IPS DF 6.9 (cell line): ENCODE measurements around the gene VILL.

Experiments
- DNase-seq: peaks from one replicate; pipeline ENCODE4 v3.0.0-alpha.2; 2013; ENCODE audit warnings: low read depth, low spot score
- H3K27ac ChIP-seq: one replicate; pipeline ENCODE4 v1.5.1; 2013; ENCODE audit warnings: low read length, control low read depth
- H3K27me3 ChIP-seq: 2 replicates; pipeline ENCODE4 v1.6.1; 2013; ENCODE audit warnings: mild to moderate bottlenecking, low read length; ENCODE audit not compliant: control insufficient read depth, insufficient read depth
- H3K36me3 ChIP-seq: 2 replicates; pipeline ENCODE4 v1.6.1; 2013; ENCODE audit warnings: low read length; ENCODE audit not compliant: control insufficient read depth, insufficient read depth
- H3K4me1 ChIP-seq: 2 replicates; pipeline ENCODE4 v1.6.1; 2013; ENCODE audit warnings: low read length; ENCODE audit not compliant: control insufficient read depth, insufficient read depth
- H3K4me3 ChIP-seq: 2 replicates; pipeline ENCODE4 v1.5.1; 2013; ENCODE audit warnings: mild to moderate bottlenecking, low read length
- H3K9me3 ChIP-seq: 2 replicates; pipeline ENCODE4 v1.6.1; 2013; ENCODE audit warnings: low read length, inconsistent platforms; ENCODE audit not compliant: control insufficient read depth, insufficient read depth
- WGBS: extraction: QIAGEN DNeasy Blood & Tissue Kit; methylation state at CpG from one replicate; pipeline ENCODE4 v1.1.7; 2013; ENCODE audit warnings: mixed read lengths, missing lambda C conversion rate; ENCODE audit not compliant: insufficient read length, insufficient coverage; 5-methylcytosine and 5-hydroxymethylcytosine counted together

Gene VILL

DNA sequence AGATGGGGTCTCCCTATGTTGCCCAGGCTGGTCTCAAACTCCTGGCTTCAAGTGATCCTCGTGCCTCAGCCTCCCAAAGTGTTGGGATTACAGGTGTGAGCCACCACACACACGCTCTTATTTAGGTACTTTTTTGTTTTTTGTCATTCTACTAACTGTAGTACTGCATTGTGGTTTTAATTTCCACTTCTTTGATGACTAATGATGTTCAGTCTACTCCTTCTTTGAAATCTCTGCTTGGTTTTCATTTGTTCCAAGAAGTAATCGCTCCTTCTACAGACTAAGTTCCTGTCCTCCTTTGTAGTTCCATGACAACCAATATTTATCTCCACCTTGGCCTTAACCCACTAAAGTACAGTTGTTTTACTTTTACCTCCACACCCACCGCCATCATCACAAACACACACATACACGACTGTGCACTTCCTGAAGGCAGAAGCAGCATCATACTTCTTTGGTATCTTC lies 47.9 kb downstream of the VILL start:
- Histone ChIP-seq H3K27me3 (peaks cover 10% of the 10 kb centered on the region; the same call in 1 of the 2 replicates), H3K4me3 (no peak overlapping the region), H3K27ac (no peak overlapping the region), H3K4me1 (peaks cover 7% of the 10 kb centered on the region), H3K36me3 (no peaks in the 10 kb centered on the region), H3K9me3 (no peaks in the 10 kb centered on the region)
- DNase-seq, result no peak
- no CpG with 5 or more reads among the region's 5 CpGs for WGBS

GRCh38 chr3:38039101-38039898 lies 48.7 kb downstream of the VILL start, which contains the start of gene DLEC1:
Gene DLEC1 (plus strand): TSS chr3:38039208. CDS start chr3:38039226, 18 bp downstream.
- Histone ChIP-seq H3K27me3 (peaks cover 10% of the 10 kb centered on the region; the same call in 1 of the 2 replicates), H3K4me1 (peaks cover 7% of the 10 kb centered on the region), H3K9me3 (no peaks in the 10 kb centered on the region), H3K36me3 (no peaks in the 10 kb centered on the region), H3K27ac (no peak within 1 kb of the TSS), H3K4me3 (peak within 1 kb of the TSS; percentile 53; the same call in 1 of the 2 replicates)
- no peak for DNase-seq
- no CpG with 5 or more reads among the region's 67 CpGs for WGBS

GRCh38 chr3:38039899-38040261 lies 49.3 kb downstream of the VILL start:
- Histone ChIP-seq H3K36me3 (no peaks in the 10 kb centered on the region), H3K9me3 (no peaks in the 10 kb centered on the region), H3K4me3 (no peak overlapping the region; the same call in 1 of the 2 replicates), H3K27ac (no peak overlapping the region), H3K4me1 (peaks cover 7% of the 10 kb centered on the region), H3K27me3 (peaks cover 10% of the 10 kb centered on the region; the same call in 1 of the 2 replicates)
- no CpG with 5 or more reads among the region's 11 CpGs for WGBS
- no peak for DNase-seq

DNA sequence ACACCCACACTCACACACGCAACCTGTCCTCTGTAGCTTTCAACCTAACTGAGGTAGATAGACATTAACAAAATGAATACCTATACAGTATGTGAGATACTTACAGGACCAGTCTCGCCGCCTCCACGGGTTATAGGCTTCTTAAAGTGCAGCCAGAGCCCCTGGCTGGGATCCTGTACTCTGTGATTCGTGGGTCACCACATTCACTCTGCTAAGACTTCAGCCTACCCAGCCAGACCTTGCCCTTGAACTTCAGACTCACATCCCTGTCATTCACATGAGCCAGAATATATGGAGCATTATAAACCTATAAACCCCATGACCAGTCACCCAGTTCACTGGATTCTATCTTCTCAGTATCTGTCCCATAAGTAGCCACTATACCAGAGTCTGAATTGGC lies 49.8 kb downstream of the VILL start:
- H3K4me1 ChIP-seq, result peaks cover 7% of the 10 kb centered on the region
- no peak overlapping the region for H3K4me3 ChIP-seq
- H3K27me3 ChIP-seq, result peaks cover 10% of the 10 kb centered on the region; the same call in 1 of the 2 replicates
- no peaks in the 10 kb centered on the region for H3K36me3 ChIP-seq
- no peak for DNase-seq
- H3K9me3 ChIP-seq, result no peaks in the 10 kb centered on the region
- H3K27ac ChIP-seq, result no peak overlapping the region
- no CpG with 5 or more reads among the region's 5 CpGs for WGBS

GRCh38 chr3:38043486-38043885 lies 52.9 kb downstream of the VILL start:
- peaks cover 3% of the 10 kb centered on the region; the same call in 1 of the 2 replicates for H3K4me1 ChIP-seq
- WGBS, result no CpG with 5 or more reads among the region's 4 CpGs
- H3K4me3 ChIP-seq, result no peak overlapping the region
- DNase-seq, result no peak
- no peaks in the 10 kb centered on the region for H3K36me3 ChIP-seq
- peaks cover 10% of the 10 kb centered on the region; the same call in 1 of the 2 replicates for H3K27me3 ChIP-seq
- no peak overlapping the region for H3K27ac ChIP-seq
- no peaks in the 10 kb centered on the region for H3K9me3 ChIP-seq

DNA sequence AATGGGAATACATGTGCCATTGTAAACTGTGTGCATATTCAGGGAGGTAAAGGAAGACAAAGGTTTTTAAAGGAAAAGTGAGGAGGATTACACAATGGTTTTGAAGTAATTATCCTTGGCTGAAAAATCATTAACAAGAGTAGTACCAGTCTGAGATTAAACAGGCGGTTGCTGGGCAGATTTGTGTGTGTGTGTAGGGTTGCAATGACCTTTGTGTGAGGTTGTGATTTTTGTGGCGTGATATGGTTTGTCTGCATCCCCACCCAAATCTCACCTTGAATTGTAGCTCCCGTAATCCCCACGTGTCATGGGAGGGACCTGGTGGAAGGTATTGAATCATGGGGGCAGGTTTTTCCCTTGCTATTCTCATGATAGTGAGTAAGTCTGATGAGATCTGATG lies 55.4 kb downstream of the VILL start:
- Histone ChIP-seq H3K9me3 (no peaks in the 10 kb centered on the region), H3K4me3 (no peak overlapping the region), H3K27ac (no peak overlapping the region), H3K4me1 (no peaks in the 10 kb centered on the region), H3K36me3 (no peaks in the 10 kb centered on the region), H3K27me3 (no peaks in the 10 kb centered on the region)
- DNase-seq, result no peak
- WGBS, result no CpG with 5 or more reads among the region's 4 CpGs

DNA sequence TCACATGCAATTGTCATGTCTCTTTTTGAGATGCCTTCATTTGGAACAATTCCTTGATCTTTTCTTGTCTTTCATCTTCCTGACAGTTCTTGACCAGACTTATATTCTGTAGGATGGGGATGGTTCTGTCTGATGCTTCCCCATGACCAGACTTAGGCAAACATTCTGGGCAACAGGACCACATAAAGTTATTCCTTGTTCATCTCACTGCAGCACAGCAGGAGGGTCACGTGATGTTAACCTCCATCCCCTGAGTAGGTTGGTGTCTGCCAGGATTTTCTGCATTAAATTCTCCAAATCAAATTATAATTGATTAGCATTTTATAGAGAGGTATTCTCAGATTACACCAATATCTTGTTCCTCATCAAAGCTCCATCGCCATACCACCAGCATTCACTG lies 56.2 kb downstream of the VILL start:
- Histone ChIP-seq H3K4me1 (no peaks in the 10 kb centered on the region), H3K27me3 (no peaks in the 10 kb centered on the region), H3K4me3 (no peak overlapping the region), H3K9me3 (no peaks in the 10 kb centered on the region), H3K27ac (no peak overlapping the region), H3K36me3 (no peaks in the 10 kb centered on the region)
- no peak for DNase-seq
- WGBS, result no CpG with 5 or more reads among the region's 2 CpGs

GRCh38 chr3:38047896-38048295 lies 57.3 kb downstream of the VILL start:
- WGBS, result no CpG with 5 or more reads among the region's 2 CpGs
- Histone ChIP-seq H3K4me1 (no peaks in the 10 kb centered on the region), H3K36me3 (no peaks in the 10 kb centered on the region; the same call in 1 of the 2 replicates), H3K27ac (no peak overlapping the region), H3K9me3 (no peaks in the 10 kb centered on the region; the same call in 1 of the 2 replicates), H3K27me3 (no peaks in the 10 kb centered on the region), H3K4me3 (no peak overlapping the region)
- DNase-seq, result no peak

DNA sequence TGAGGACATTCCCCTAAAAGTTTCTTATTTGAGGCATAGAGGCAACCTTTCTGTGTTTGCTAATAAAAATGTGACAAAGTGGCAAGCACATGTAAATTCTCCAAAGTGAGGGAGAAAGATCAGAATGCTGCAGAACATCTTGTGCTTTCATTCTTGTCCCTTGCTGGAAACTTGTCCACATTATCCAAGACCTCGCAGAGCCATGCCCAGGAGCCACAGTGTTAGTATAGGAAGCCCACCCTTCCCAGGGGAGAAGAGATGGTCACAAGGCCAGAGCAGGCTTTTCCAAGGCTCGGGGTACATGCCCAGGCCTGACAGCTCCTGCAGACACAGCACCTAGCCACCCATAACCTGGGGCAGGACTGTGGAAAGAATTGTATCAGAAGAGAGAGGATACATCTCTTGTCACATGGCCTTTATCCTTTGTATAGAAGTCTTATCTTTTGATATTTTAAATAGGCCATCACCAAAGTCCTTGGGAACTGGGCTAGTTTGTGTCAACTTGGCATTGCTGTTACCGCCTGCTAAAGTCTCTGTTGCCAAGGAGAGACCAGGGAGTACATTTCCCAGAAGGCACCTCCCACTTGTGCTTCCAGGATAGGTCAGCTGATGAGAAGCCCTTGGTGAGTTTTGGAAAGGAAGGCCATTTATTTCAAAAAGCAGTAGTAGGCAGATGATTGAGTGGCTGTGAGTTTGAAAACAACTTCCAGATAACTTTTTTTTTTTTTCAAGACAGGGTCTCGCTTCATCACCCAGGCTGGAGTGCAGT lies 59.0 kb downstream of the VILL start:
- Histone ChIP-seq H3K36me3 (no peaks in the 10 kb centered on the region; the same call in 1 of the 2 replicates), H3K4me3 (no peak overlapping the region), H3K27ac (no peak overlapping the region), H3K9me3 (no peaks in the 10 kb centered on the region; the same call in 1 of the 2 replicates), H3K4me1 (no peaks in the 10 kb centered on the region), H3K27me3 (no peaks in the 10 kb centered on the region; the same call in 1 of the 2 replicates)
- no CpG with 5 or more reads among the region's 4 CpGs for WGBS
- DNase-seq, result no peak

GRCh38 chr3:38051131-38051530 lies 60.5 kb downstream of the VILL start:
- no peak for DNase-seq
- Histone ChIP-seq H3K27ac (no peak overlapping the region), H3K27me3 (no peaks in the 10 kb centered on the region; the same call in 1 of the 2 replicates), H3K9me3 (no peaks in the 10 kb centered on the region; the same call in 1 of the 2 replicates), H3K36me3 (no peaks in the 10 kb centered on the region; the same call in 1 of the 2 replicates), H3K4me1 (no peaks in the 10 kb centered on the region), H3K4me3 (no peak overlapping the region)
- WGBS, result no CpG with 5 or more reads among the region's 13 CpGs
